ENCODE measurements around the gene MOCS1.

MOCS1 gene

GRCh38 chr6:39927159-39927558, 7.1 kb downstream of the MOCS1 start:
- no peak for DNase-seq (ENCODE audit: low read depth, low spot score)
- H3K4me3 ChIP-seq (ENCODE audit: low read length) = no peak overlapping the region

- no peak for DNase-seq (ENCODE audit: low read depth, low spot score)
These were observed 7.6 kb downstream of the MOCS1 start for GRCh38 chr6:39926668-39927067.

GRCh38 chr6:39925931-39926290, 8.4 kb downstream of the MOCS1 start:
- no peak for DNase-seq (ENCODE audit: low read depth, low spot score)
- no peak overlapping the region for H3K4me3 ChIP-seq (ENCODE audit: low read length)

More at GRCh38 chr6:39926668-39927067, 7.6 kb downstream of the MOCS1 start:
- no peak overlapping the region for H3K4me3 ChIP-seq (ENCODE audit: low read length)

- no peak overlapping the region for H3K4me3 ChIP-seq (ENCODE audit: low read length)
- no peak for DNase-seq (ENCODE audit: low read depth, low spot score)
These were observed 8.9 kb downstream of the MOCS1 start for GRCh38 chr6:39925191-39925930.

GRCh38 chr6:39924283-39924682, 10.0 kb downstream of the MOCS1 start:
- no peak overlapping the region for H3K4me3 ChIP-seq (ENCODE audit: low read length)
- DNase-seq (ENCODE audit: low read depth, low spot score) = no peak

- DNase-seq (ENCODE audit: low read depth, low spot score) = no peak
- no peak overlapping the region for H3K4me3 ChIP-seq (ENCODE audit: low read length)
These were observed 10.4 kb downstream of the MOCS1 start for GRCh38 chr6:39923861-39924260.

GRCh38 chr6:39923394-39923793, 10.9 kb downstream of the MOCS1 start:
- H3K4me3 ChIP-seq (ENCODE audit: low read length) = peak overlapping the region; percentile 3
- DNase-seq (ENCODE audit: low read depth, low spot score) = no peak

- DNase-seq (ENCODE audit: low read depth, low spot score) = peak; percentile 91
- H3K4me3 ChIP-seq (ENCODE audit: low read length) = peak overlapping the region; percentile 11
These were observed 11.4 kb downstream of the MOCS1 start for GRCh38 chr6:39922821-39923220.

- no peak overlapping the region for H3K4me3 ChIP-seq (ENCODE audit: low read length)
- no peak for DNase-seq (ENCODE audit: low read depth, low spot score)
These were observed 14.1 kb downstream of the MOCS1 start for GRCh38 chr6:39920157-39920556.

- no peak for DNase-seq (ENCODE audit: low read depth, low spot score)
- no peak overlapping the region for H3K4me3 ChIP-seq (ENCODE audit: low read length)
These were observed 15.4 kb downstream of the MOCS1 start for GRCh38 chr6:39918831-39919230.

- DNase-seq (ENCODE audit: low read depth, low spot score) = no peak
- H3K4me3 ChIP-seq (ENCODE audit: low read length) = no peak overlapping the region
These were observed 16.3 kb downstream of the MOCS1 start for GRCh38 chr6:39917981-39918380.

GRCh38 chr6:39917329-39917728, 16.9 kb downstream of the MOCS1 start:
- no peak overlapping the region for H3K4me3 ChIP-seq (ENCODE audit: low read length)
- no peak for DNase-seq (ENCODE audit: low read depth, low spot score)

- H3K4me3 ChIP-seq (ENCODE audit: low read length) = no peak overlapping the region
- DNase-seq (ENCODE audit: low read depth, low spot score) = no peak
These were observed 18.4 kb downstream of the MOCS1 start for GRCh38 chr6:39915866-39916265.

GRCh38 chr6:39914239-39914638, 20.0 kb downstream of the MOCS1 start:
- no peak overlapping the region for H3K4me3 ChIP-seq (ENCODE audit: low read length)
- no peak for DNase-seq (ENCODE audit: low read depth, low spot score)

- no peak for DNase-seq (ENCODE audit: low read depth, low spot score)
- no peak overlapping the region for H3K4me3 ChIP-seq (ENCODE audit: low read length)
These were observed 20.8 kb downstream of the MOCS1 start for GRCh38 chr6:39913391-39913916.

GRCh38 chr6:39912446-39912845, 21.8 kb downstream of the MOCS1 start:
- H3K4me3 ChIP-seq (ENCODE audit: low read length) = no peak overlapping the region
- DNase-seq (ENCODE audit: low read depth, low spot score) = no peak

GRCh38 chr6:39911513-39912125, 22.6 kb downstream of the MOCS1 start:
- DNase-seq (ENCODE audit: low read depth, low spot score) = no peak
- no peak overlapping the region for H3K4me3 ChIP-seq (ENCODE audit: low read length)

GRCh38 chr6:39910744-39911143, 23.5 kb downstream of the MOCS1 start:
- no peak for DNase-seq (ENCODE audit: low read depth, low spot score)
- no peak overlapping the region for H3K4me3 ChIP-seq (ENCODE audit: low read length)

- no peak for DNase-seq (ENCODE audit: low read depth, low spot score)
- H3K4me3 ChIP-seq (ENCODE audit: low read length) = no peak overlapping the region
These were observed 24.1 kb downstream of the MOCS1 start for GRCh38 chr6:39910164-39910563.

- no peak overlapping the region for H3K4me3 ChIP-seq (ENCODE audit: low read length)
- no peak for DNase-seq (ENCODE audit: low read depth, low spot score)
These were observed 24.6 kb downstream of the MOCS1 start for GRCh38 chr6:39909701-39910100.
